Right lobe of liver (tissue), 6 donors: ENCODE measurements around the gene CFAP119. TPM values are rescaled to one million over a fixed set of nuclear protein-coding genes. Genes with fewer than 3 reads are reported as not detected.

Source experiments
- ATAC-seq, 4 donors: fragments of 200-7000 bp; cut with Tn5 transposase; one replicate each; pipeline ENCODE4 v1.9.1; 2020; ENCODE audit warnings: mild to moderate bottlenecking in 4 of 4, moderate library complexity in 4 of 4
- DNase-seq, 3 donors: peaks; one replicate each; pipeline ENCODE4 v3.0.0-alpha.2; 2020
- H3K27ac ChIP-seq, 3 donors: fragments of 200-600 bp; one replicate each; pipeline ENCODE4 v1.8.0; 2022
- H3K27me3 ChIP-seq, 2 donors: fragments of 200-600 bp; one replicate each; pipeline ENCODE4 v1.8.0; 2022
- H3K36me3 ChIP-seq, 4 donors: fragments of 200-600 bp; sonication (generic) in 1 of 4; one replicate each; pipeline versions ENCODE4 v1.5.1 to v1.8.0; 2017 to 2022; ENCODE audit warnings: control low read depth in 1 of 4
- H3K4me1 ChIP-seq, 4 donors: fragments of 200-600 bp; sonication (generic) in 1 of 4; one replicate each; pipeline versions ENCODE4 v1.5.1 to v1.8.0; 2017 to 2022; ENCODE audit warnings: control low read depth in 1 of 4
- H3K4me3 ChIP-seq, 3 donors: fragments of 200-600 bp; one replicate each; pipeline ENCODE4 v1.8.0; 2022
- H3K9me3 ChIP-seq, 4 donors: fragments of 200-600 bp; sonication (generic) in 1 of 4; one replicate each; pipeline versions ENCODE4 v1.5.1 to v1.8.0; 2017 to 2022; ENCODE audit warnings: control low read depth in 1 of 4
- CTCF ChIP-seq, 4 donors: fragments of 200-600 bp in 3 of 4; fragments of 450-650 bp in 1 of 4; IDR thresholded peaks; one replicate each; pipeline versions ENCODE4 v1.5.1 to v1.8.0; 2016 to 2022; ENCODE audit warnings: antibody characterized with exemption in 4 of 4, mild to moderate bottlenecking in 2 of 4
- POLR2A ChIP-seq: fragments of 450-650 bp; IDR thresholded peaks from one replicate; pipeline ENCODE4 v1.6.1; 2017; ENCODE audit warnings: antibody characterized with exemption, mild to moderate bottlenecking
- WGBS: methylation state at CpG from one replicate; pipeline ENCODE4 v1.1.6; 2018; ENCODE audit warnings: low coverage, low lambda C conversion rate; ENCODE audit not compliant: insufficient coverage; ENCODE audit errors: missing lambda C conversion rate; 5-methylcytosine and 5-hydroxymethylcytosine counted together
- intact Hi-C, 2 donors: fragments of 100-400 bp; cut with DNase I; formaldehyde crosslinking; loops; one replicate each; pipeline versions ENCODE4 v1.11.2 to v1.14.1; 2022
- total RNA-seq, 6 experiments: library from RNA; depleted of rRNA in 2 of 6; stranded (reverse); fragments of >200 nt in 2 of 6; fragmentation: NEBNext Ultra II Directional in 3 of 6; extraction: Animal tissue kit (Norgen Biotek cat#: 25700) in 3 of 6; gene quantifications; one replicate each; pipeline versions ENCODE4 v1.1.0 to v1.2.4, GENCODE V29; 2016 to 2023
- donor health status: DM: no; HTN: yes; CAD: no.
- donor health status: DM: no; HTN: no; CAD: no.
- donor health status: DM: no; HTN: no; CAD: no.
- donor health status: DM: no; HTN: yes; CAD: no.
- donor health status: DM: no; HTN: yes; CAD: no.

The CFAP119 gene
- total RNA-seq, 6 experiments from 2014 or later = 0.19 to 1.8 (median 0.29) TPM; not detected in 1

GRCh38 chr16:30756781-30757100 lies 5.1 kb downstream of the CFAP119 start:
- no peak for TF ChIP-seq CTCF (IDR thresholded peaks at IDR 0.05)
- intact Hi-C loops = loop anchor here in 1 of 2 donors (10.0 kb wide), 1 partner anchor 52 kb away; no protein-coding TSS in a partner anchor
- ATAC-seq (no peak), DNase-seq (no peak)
- H3K9me3 ChIP-seq = no peaks in the 10 kb centered on the region
- H3K4me1 ChIP-seq = peaks cover 0 to 21% (median 4%) of the 10 kb centered on the region in 4 donors
- H3K36me3 ChIP-seq = peaks cover 0 to 12% (median 0%) of the 10 kb centered on the region in 4 donors
- no CpG with 5 or more reads among the region's 13 CpGs for WGBS
- no peaks in the 10 kb centered on the region for H3K27me3 ChIP-seq
- H3K27ac ChIP-seq = no peak overlapping the region
- no peak overlapping the region for H3K4me3 ChIP-seq

- no peak for DNase-seq
Measured at GRCh38 chr16:30755955-30756780, 5.7 kb downstream of the CFAP119 start.

DNA sequence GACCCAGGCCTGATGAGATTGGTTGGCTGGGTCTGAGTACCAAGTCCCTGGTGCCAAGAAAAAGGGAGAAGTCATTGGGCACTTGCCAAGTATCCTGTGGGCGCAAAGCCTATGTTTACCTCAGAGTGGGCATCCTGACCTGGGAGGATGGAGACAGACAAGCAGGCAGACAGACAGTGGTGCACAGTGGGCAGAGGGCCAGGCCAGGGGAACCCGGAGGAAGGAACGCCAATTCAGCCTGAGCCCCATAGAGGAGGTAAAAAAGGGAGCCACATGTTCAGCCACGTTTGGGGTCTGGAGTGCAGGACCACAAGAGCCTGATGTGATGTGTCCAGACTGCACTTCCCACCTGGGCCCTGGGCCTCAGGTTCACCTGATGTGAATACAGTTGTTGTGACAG lies 8.3 kb downstream of the CFAP119 start:
- no peaks in the 10 kb centered on the region for H3K27me3 ChIP-seq
- intact Hi-C loops = loop anchor here in 1 of 2 donors (10.0 kb wide), 1 partner anchor 49 kb away; no protein-coding TSS in a partner anchor
- ATAC-seq (peak in 1 of 4 donors; percentile 25), DNase-seq (no peak)
- H3K4me3 ChIP-seq = no peak overlapping the region
- H3K9me3 ChIP-seq = no peaks in the 10 kb centered on the region
- H3K36me3 ChIP-seq = peaks cover 0 to 21% (median 3%) of the 10 kb centered on the region in 4 donors
- TF ChIP-seq CTCF (IDR thresholded peaks at IDR 0.05) = no peak
- no peak for TF ChIP-seq POLR2A
- peaks cover 0 to 11% (median 0%) of the 10 kb centered on the region in 4 donors for H3K4me1 ChIP-seq
- 40% methylated on average over 1 of the region's 4 CpGs for WGBS
- no peak overlapping the region for H3K27ac ChIP-seq

More at GRCh38 chr16:30755955-30756780, 5.7 kb downstream of the CFAP119 start:
- WGBS = 96% methylated on average over 9 of the region's 20 CpGs
- Histone ChIP-seq H3K27ac (no peak overlapping the region), H3K9me3 (no peaks in the 10 kb centered on the region), H3K4me1 (peaks cover 0 to 16% (median 2%) of the 10 kb centered on the region in 4 donors), H3K27me3 (no peaks in the 10 kb centered on the region), H3K4me3 (no peak overlapping the region), H3K36me3 (peaks cover 0 to 17% (median 2%) of the 10 kb centered on the region in 4 donors)
- no peak for ATAC-seq
- intact Hi-C loops = loop anchor here in 1 of 2 donors (10.0 kb wide), 1 partner anchor 51 kb away; no protein-coding TSS in a partner anchor
- TF ChIP-seq CTCF (IDR thresholded peaks at IDR 0.05) (no peak), POLR2A (no peak)

GRCh38 chr16:30750876-30751465 lies 10.9 kb downstream of the CFAP119 start:
- TF ChIP-seq POLR2A = no peak
- no peak for TF ChIP-seq CTCF (IDR thresholded peaks at IDR 0.05)
- ATAC-seq = no peak
- no peaks in the 10 kb centered on the region for H3K27me3 ChIP-seq
- peaks cover 0 to 13% (median 8%) of the 10 kb centered on the region in 4 donors for H3K4me1 ChIP-seq
- peaks cover 0 to 19% (median 3%) of the 10 kb centered on the region in 4 donors for H3K36me3 ChIP-seq
- no peak overlapping the region for H3K4me3 ChIP-seq
- no peak for DNase-seq
- no peak overlapping the region for H3K27ac ChIP-seq
- H3K9me3 ChIP-seq = no peaks in the 10 kb centered on the region
- WGBS = 96% methylated on average over 4 of the region's 20 CpGs
- intact Hi-C loops = loop anchor here in 1 of 2 donors (10.0 kb wide), 1 partner anchor 46 kb away; no protein-coding TSS in a partner anchor
